ENCODE data around the gene GMPPA. TPM values are rescaled to one million over a fixed set of nuclear protein-coding genes. Genes with fewer than 3 reads are reported as not detected.

The GMPPA gene
- polyA plus RNA-seq, 1 experiment, result 171 TPM

DNA sequence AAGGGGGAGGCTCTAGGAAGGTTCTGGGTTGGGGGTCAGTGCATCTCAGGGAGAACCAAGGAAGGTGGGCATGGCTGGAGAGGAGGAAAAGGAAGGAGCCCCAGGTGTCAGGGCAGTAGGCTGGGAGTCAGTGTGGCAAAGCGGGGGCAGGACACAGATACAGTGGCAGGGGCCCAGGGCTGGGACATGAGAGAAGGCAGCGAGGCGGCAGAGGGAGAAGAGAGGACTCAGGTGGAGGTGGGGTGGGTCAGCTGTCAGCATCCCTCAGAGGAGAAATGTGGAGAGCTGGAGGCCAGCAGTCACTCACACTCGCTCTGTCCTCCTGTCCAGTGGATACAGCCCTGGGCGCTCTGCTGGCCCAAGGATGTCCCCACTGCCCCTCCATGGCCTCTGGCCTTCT is 5.6 kb upstream of the GMPPA start:
- Histone ChIP-seq H3K36me3 (ENCODE audit: control insufficient read depth, insufficient read depth, low read length) (peaks cover 16% of the 10 kb centered on the region), H3K27me3 (ENCODE audit: control insufficient read depth, insufficient read depth, low read length) (no peaks in the 10 kb centered on the region), H3K4me3 (ENCODE audit: low read depth, low read length) (no peak overlapping the region)
- no peak for DNase-seq (ENCODE audit: low read depth)
- TF ChIP-seq, protein P1, sequence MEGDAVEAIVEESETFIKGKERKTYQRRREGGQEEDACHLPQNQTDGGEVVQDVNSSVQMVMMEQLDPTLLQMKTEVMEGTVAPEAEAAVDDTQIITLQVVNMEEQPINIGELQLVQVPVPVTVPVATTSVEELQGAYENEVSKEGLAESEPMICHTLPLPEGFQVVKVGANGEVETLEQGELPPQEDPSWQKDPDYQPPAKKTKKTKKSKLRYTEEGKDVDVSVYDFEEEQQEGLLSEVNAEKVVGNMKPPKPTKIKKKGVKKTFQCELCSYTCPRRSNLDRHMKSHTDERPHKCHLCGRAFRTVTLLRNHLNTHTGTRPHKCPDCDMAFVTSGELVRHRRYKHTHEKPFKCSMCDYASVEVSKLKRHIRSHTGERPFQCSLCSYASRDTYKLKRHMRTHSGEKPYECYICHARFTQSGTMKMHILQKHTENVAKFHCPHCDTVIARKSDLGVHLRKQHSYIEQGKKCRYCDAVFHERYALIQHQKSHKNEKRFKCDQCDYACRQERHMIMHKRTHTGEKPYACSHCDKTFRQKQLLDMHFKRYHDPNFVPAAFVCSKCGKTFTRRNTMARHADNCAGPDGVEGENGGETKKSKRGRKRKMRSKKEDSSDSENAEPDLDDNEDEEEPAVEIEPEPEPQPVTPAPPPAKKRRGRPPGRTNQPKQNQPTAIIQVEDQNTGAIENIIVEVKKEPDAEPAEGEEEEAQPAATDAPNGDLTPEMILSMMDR (IDR thresholded peaks at IDR 0.05; ENCODE audit: insufficient read depth, low read depth, low read length), result no peak
- ChIA-PET POLR2A (no interaction called here), CTCF (interaction anchor here (1.4 to 42.0 kb wide), 3 partner anchors 17 to 89 kb away, joined by 4 to 872 read pairs (median 28); partner anchors contain the start of genes ASIC4, CHPF and TMEM198)

DNA sequence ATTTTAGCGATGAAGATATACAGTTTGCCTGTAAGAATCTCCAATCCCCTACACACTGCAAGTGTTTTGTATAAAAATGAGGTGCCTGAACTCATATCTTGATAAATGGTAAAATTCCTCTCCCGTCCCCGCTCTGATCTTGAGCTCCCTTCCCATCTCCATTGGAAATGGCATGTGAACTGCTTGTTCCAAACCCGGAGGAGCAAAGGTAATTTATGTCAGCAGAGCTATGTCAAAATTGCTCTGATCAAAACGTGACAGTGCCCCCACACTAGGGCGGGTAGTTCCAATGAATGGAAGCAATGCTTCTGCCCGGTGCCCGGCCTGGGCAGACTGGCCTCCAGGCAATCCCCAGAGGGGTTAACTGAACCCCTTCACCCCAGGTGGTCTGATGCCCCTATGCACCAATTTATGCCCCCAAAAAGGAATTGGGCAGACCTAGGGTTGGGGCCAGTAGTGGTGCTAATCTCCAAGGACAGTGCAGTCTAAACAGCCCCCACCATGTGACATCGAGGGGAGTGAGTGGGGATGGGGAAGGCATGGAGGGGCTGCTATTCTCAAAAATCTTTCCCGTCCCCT is 3.6 kb upstream of the GMPPA start:
- TF ChIP-seq, protein P1 (IDR thresholded peaks at IDR 0.05; ENCODE audit: insufficient read depth, low read depth, low read length), result no peak
- peaks cover 4% of the 10 kb centered on the region for H3K36me3 ChIP-seq (ENCODE audit: control insufficient read depth, insufficient read depth, low read length)
- DNase-seq (ENCODE audit: low read depth), result no peak
- CTCF ChIA-PET, result interaction anchor here (0.6 to 42.0 kb wide), 22 partner anchors 9 to 517 kb away, joined by 3 to 872 read pairs (median 6); partner anchors contain the start of genes ASIC4, CHPF and TMEM198
- no peaks in the 10 kb centered on the region for H3K27me3 ChIP-seq (ENCODE audit: control insufficient read depth, insufficient read depth, low read length)
- POLR2A ChIA-PET, result interaction anchor here (0.6 kb wide), 1 partner anchor 266 kb away, joined by 3 read pairs; no protein-coding TSS in a partner anchor
- H3K4me3 ChIP-seq (ENCODE audit: low read depth, low read length), result no peak overlapping the region

DNA sequence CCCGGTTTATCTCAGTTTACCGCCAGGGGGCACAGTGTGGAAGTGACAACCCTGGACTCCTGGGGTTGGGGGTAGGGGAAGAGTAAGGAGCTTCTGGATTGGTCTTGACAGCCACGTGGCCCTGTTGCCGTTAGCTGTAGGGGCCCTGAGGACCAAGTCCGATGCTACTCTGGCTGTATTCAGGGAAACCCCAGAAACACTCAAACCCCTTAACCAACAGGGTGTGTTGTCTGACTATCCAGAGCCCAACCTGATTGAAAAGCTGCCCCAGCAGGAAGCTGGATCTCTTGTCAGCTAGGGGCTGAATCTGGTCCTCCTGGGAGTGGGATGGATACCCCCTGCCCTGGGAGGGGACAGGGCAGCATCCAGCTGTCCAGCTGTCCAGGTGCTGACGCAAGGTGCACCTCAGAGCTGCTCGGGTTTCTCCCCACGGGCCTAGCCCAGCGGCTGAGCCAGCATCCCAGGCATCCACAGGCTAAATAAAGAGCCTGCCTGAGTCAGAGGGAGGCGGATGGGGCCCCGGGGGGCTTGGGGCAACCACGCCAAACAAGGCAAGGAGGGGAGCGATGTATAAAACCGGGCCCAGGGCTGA is 3.1 kb upstream of the GMPPA start:
- TF ChIP-seq, protein P1 (IDR thresholded peaks at IDR 0.05; ENCODE audit: insufficient read depth, low read depth, low read length), result peak; percentile 78
- DNase-seq (ENCODE audit: low read depth), result no peak
- ChIA-PET CTCF (interaction anchor here (0.6 to 42.0 kb wide), 23 partner anchors 9 to 517 kb away, joined by 3 to 872 read pairs (median 7); partner anchors contain the start of genes ASIC4, CHPF and TMEM198), POLR2A (interaction anchor here (0.6 kb wide), 1 partner anchor 267 kb away, joined by 3 read pairs; no protein-coding TSS in a partner anchor)
- peaks cover 4% of the 10 kb centered on the region for H3K36me3 ChIP-seq (ENCODE audit: control insufficient read depth, insufficient read depth, low read length)
- no peaks in the 10 kb centered on the region for H3K27me3 ChIP-seq (ENCODE audit: control insufficient read depth, insufficient read depth, low read length)
- no peak overlapping the region for H3K4me3 ChIP-seq (ENCODE audit: low read depth, low read length)

DNA sequence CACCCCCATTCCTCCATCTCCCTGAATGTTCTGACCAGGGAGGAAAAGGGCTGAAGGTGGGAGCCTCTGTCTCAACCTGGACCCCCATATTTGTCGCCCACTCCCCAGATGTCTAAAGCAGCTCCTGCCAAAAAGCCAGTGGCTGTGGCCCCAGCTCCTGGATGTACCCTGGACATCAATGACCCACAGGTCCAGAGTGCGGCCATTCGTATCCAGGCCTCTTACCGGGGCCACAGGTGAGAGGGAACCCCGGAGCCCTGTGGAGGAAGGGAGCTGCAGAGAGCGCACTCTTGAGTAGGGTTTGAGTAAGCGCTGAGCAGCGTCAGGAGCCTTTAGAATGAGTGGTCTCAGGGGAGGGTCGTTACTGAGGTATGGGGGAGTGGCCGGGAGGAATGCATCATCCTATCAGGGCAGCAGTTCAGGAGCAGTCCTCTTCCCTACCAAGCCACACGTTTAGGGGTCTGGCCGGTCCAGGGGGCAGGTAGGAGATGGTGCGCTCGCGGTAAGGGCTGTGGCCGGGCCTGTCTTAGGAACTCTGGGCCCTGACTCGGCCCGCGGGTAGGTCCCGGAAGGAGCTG is 2.4 kb upstream of the GMPPA start:
- ChIA-PET CTCF (interaction anchor here (0.6 to 42.0 kb wide), 20 partner anchors 9 to 92 kb away, joined by 3 to 872 read pairs (median 6); partner anchors contain the start of genes ASIC4, CHPF and TMEM198), POLR2A (interaction anchor here (0.7 kb wide), 1 partner anchor 109 kb away, joined by 3 read pairs; the partner anchor contains the start of gene DNPEP)
- peaks cover 3% of the 10 kb centered on the region for H3K36me3 ChIP-seq (ENCODE audit: control insufficient read depth, insufficient read depth, low read length)

More for the DNA sequence above, 2.4 kb upstream of the GMPPA start:
- Histone ChIP-seq H3K4me3 (ENCODE audit: low read depth, low read length) (no peak overlapping the region), H3K27me3 (ENCODE audit: control insufficient read depth, insufficient read depth, low read length) (no peaks in the 10 kb centered on the region)
- DNase-seq (ENCODE audit: low read depth), result no peak
- TF ChIP-seq, protein P1 (IDR thresholded peaks at IDR 0.05; ENCODE audit: insufficient read depth, low read depth, low read length), result no peak
